ENCODE measurements around the gene LETMD1. TPM values are rescaled to one million over a fixed set of nuclear protein-coding genes. Genes with fewer than 3 reads are reported as not detected.

LETMD1 gene, protein sequence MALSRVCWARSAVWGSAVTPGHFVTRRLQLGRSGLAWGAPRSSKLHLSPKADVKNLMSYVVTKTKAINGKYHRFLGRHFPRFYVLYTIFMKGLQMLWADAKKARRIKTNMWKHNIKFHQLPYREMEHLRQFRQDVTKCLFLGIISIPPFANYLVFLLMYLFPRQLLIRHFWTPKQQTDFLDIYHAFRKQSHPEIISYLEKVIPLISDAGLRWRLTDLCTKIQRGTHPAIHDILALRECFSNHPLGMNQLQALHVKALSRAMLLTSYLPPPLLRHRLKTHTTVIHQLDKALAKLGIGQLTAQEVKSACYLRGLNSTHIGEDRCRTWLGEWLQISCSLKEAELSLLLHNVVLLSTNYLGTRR
- total RNA-seq, result 8.6 TPM

DNA sequence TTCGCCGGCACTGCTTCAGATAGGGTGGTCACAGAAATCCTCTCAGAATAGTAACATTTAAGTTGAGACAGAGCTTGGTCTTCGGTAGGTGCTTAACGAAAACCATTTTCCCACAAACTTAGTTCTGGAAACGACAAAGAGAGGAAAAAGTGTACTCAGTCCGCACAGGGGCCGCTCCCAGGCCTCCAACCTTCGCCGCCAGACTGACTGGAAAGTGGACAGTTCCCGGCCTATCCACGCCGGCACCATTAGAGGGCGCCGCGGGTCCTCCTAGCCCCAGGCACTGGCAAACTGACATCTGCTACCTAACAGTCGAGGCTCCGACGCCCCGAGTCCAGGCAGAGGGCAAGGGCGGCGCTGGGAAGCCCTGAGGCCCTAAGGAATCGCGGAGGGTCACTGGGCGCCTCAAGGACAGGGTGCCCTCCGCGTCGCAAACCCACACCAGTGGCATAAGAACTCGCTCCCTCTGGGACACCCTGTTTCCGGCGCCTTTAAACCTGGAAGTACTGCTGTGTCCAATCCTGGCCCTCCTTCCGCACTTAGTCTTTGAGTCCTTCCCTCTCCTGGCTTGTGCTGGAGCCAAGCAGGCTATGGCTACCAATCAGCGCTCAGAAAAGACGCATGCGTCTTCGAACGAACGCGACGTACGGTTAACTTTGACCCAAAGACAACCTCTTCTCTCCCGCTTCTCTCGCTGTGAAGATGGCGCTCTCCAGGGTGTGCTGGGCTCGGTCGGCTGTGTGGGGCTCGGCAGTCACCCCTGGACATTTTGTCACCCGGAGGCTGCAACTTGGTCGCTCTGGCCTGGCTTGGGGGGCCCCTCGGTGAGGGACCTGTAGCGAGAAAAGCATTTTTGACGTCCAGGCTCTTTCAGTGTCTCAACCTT is at the start of gene LETMD1:
TSS of gene LETMD1 (plus strand) at position 673 of the 886 bp plus-strand sequence. CDS start at position 703, 30 bp downstream.
- Histone ChIP-seq H3K4me1 (peaks cover 8 to 17% of the 10 kb centered on the region in 2 donors), H3K4me3 (peak within 1 kb of the TSS; percentile 93 to 95), H3K27ac (peak within 1 kb of the TSS; percentile 94 to 95), H3K27me3 (no peaks in the 10 kb centered on the region), H3K36me3 (peaks cover 5 to 12% of the 10 kb centered on the region in 2 donors), H3K9me3 (no peaks in the 10 kb centered on the region)
- TF ChIP-seq, protein P1, sequence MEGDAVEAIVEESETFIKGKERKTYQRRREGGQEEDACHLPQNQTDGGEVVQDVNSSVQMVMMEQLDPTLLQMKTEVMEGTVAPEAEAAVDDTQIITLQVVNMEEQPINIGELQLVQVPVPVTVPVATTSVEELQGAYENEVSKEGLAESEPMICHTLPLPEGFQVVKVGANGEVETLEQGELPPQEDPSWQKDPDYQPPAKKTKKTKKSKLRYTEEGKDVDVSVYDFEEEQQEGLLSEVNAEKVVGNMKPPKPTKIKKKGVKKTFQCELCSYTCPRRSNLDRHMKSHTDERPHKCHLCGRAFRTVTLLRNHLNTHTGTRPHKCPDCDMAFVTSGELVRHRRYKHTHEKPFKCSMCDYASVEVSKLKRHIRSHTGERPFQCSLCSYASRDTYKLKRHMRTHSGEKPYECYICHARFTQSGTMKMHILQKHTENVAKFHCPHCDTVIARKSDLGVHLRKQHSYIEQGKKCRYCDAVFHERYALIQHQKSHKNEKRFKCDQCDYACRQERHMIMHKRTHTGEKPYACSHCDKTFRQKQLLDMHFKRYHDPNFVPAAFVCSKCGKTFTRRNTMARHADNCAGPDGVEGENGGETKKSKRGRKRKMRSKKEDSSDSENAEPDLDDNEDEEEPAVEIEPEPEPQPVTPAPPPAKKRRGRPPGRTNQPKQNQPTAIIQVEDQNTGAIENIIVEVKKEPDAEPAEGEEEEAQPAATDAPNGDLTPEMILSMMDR (IDR thresholded peaks at IDR 0.05), result peak; percentile 85 to 93 (median 91)
- DNase-seq (ENCODE audit: low spot score in 2 of 2), result peak; percentile 87 to 97
- intact Hi-C loops (cut with DNase I), result loop anchor here (1.0 to 5.0 kb wide), 5 partner anchors 22 to 294 kb away; partner anchors contain the start of genes CSRNP2, DAZAP2, SLC11A2 and TFCP2

GRCh38 chr12:50999093-50999492 is 49.0 kb upstream of the LETMD1 start:
- no peaks in the 10 kb centered on the region for H3K9me3 ChIP-seq
- no peaks in the 10 kb centered on the region for H3K4me1 ChIP-seq
- intact Hi-C loops (cut with DNase I), result no loop called here
- no peak for DNase-seq (ENCODE audit: low spot score in 2 of 2)
- H3K36me3 ChIP-seq, result peaks cover 66 to 78% of the 10 kb centered on the region in 2 donors
- H3K4me3 ChIP-seq, result no peak overlapping the region
- no peaks in the 10 kb centered on the region for H3K27me3 ChIP-seq
- no peak overlapping the region for H3K27ac ChIP-seq
- TF ChIP-seq, protein P1 (IDR thresholded peaks at IDR 0.05), result no peak

GRCh38 chr12:51000245-51000644 is 47.9 kb upstream of the LETMD1 start:
- peaks cover 65 to 78% of the 10 kb centered on the region in 2 donors for H3K36me3 ChIP-seq
- no peak for DNase-seq (ENCODE audit: low spot score in 2 of 2)
- H3K9me3 ChIP-seq, result no peaks in the 10 kb centered on the region
- no peaks in the 10 kb centered on the region for H3K4me1 ChIP-seq
- no peaks in the 10 kb centered on the region for H3K27me3 ChIP-seq
- intact Hi-C loops (cut with DNase I), result no loop called here
- no peak overlapping the region for H3K4me3 ChIP-seq
- TF ChIP-seq, protein P1 (IDR thresholded peaks at IDR 0.05), result no peak
- no peak overlapping the region for H3K27ac ChIP-seq

DNA sequence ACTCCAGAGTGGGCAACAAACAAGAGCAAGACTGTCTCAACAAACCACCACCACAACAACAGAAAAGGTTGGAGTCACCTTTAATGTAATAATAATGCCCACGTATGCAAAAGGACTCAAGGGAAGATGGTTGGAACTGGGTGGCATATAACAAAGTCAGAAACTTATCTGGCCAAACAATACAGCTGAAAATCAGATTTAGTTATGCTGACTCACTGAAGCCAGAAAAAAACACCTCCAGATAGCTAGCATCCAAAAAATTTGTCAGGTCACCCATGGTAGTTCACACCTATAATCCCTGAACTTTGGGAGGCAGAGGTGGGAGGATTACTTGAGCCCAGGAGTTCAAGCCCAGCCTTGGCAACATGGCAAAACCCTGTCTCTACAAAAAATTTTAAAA is 46.3 kb upstream of the LETMD1 start:
- no peak overlapping the region for H3K4me3 ChIP-seq
- no peak for DNase-seq (ENCODE audit: low spot score in 2 of 2)
- no peaks in the 10 kb centered on the region for H3K9me3 ChIP-seq
- intact Hi-C loops (cut with DNase I), result no loop called here
- no peak overlapping the region for H3K27ac ChIP-seq
- TF ChIP-seq, protein P1 (IDR thresholded peaks at IDR 0.05), result no peak
- H3K36me3 ChIP-seq, result peaks cover 55 to 75% of the 10 kb centered on the region in 2 donors
- H3K4me1 ChIP-seq, result no peaks in the 10 kb centered on the region
- no peaks in the 10 kb centered on the region for H3K27me3 ChIP-seq

DNA sequence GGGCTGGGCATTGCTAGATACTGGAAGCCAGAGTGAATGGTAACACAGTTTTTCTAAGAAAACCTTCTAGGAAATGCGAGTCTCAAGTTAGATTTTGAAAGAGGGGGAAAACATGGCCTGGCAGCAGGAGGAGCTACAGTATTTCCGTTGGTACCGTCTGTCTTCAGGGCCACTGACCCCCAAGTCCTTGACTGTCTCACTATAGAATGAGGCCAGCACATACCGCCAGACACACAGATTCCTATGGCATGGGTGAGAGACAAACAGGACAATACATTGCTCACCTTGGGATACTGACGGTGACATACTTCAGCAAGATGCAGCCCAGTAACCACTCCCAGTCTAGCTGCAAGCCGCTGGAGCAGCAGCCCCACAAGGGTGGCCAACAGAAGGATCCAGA is 43.6 kb upstream of the LETMD1 start:
- no peak for DNase-seq (ENCODE audit: low spot score in 2 of 2)
- H3K4me1 ChIP-seq, result no peaks in the 10 kb centered on the region
- intact Hi-C loops (cut with DNase I), result no loop called here
- H3K27me3 ChIP-seq, result no peaks in the 10 kb centered on the region
- TF ChIP-seq, protein P1 (IDR thresholded peaks at IDR 0.05), result no peak
- no peaks in the 10 kb centered on the region for H3K9me3 ChIP-seq
- H3K4me3 ChIP-seq, result no peak overlapping the region
- H3K27ac ChIP-seq, result no peak overlapping the region
- peaks cover 43 to 72% of the 10 kb centered on the region in 2 donors for H3K36me3 ChIP-seq
